Loucy (cell line): ENCODE results near the gene ANGPT4.

Source experiments
- H2AFZ ChIP-seq: fragments of 200-600 bp; sonication (generic); 2 replicates; pipeline ENCODE4 v1.6.0; 2016; ENCODE audit warnings: antibody characterized with exemption, mild to moderate bottlenecking, low read length, moderate library complexity
- H3F3A ChIP-seq: fragments of 200-600 bp; 2 replicates; pipeline ENCODE4 v1.6.0; 2016; ENCODE audit warnings: antibody characterized with exemption, low read depth, mild to moderate bottlenecking
- H3K27me3 ChIP-seq: fragments of 200-600 bp; sonication (generic); 2 replicates; pipeline ENCODE4 v1.6.1; 2014; ENCODE audit warnings: low read length, mild to moderate bottlenecking; ENCODE audit not compliant: insufficient read depth, poor library complexity, severe bottlenecking
- H3K36me3 ChIP-seq: fragments of 200-600 bp; sonication (generic); 2 replicates; pipeline ENCODE4 v1.6.1; 2016; ENCODE audit warnings: low read length; ENCODE audit not compliant: insufficient read depth
- H3K4me1 ChIP-seq: fragments of 200-600 bp; sonication (generic); 2 replicates; pipeline ENCODE4 v1.5.1; 2014; ENCODE audit warnings: low read length, mild to moderate bottlenecking; ENCODE audit not compliant: insufficient read depth, poor library complexity, severe bottlenecking
- H3K4me2 ChIP-seq: fragments of 200-600 bp; sonication (generic); 2 replicates; pipeline ENCODE4 v1.6.0; 2014; ENCODE audit warnings: antibody characterized with exemption, low read length, low read depth, mild to moderate bottlenecking; ENCODE audit not compliant: poor library complexity, severe bottlenecking
- H3K4me3 ChIP-seq: fragments of 200-600 bp; sonication (generic); 2 replicates; pipeline ENCODE4 v1.5.1; 2014; ENCODE audit warnings: low read length, mild to moderate bottlenecking, mixed read lengths; ENCODE audit not compliant: poor library complexity, severe bottlenecking
- H3K79me2 ChIP-seq: fragments of 200-600 bp; sonication (generic); 2 replicates; pipeline ENCODE4 v1.6.1; 2014; ENCODE audit warnings: low read length; ENCODE audit not compliant: insufficient read depth
- H3K9ac ChIP-seq: fragments of 200-600 bp; sonication (generic); 2 replicates; pipeline ENCODE4 v1.6.0; 2014; ENCODE audit warnings: mild to moderate bottlenecking, low read depth, low read length, moderate library complexity; ENCODE audit not compliant: poor library complexity, severe bottlenecking
- H3K9me2 ChIP-seq: fragments of 200-600 bp; sonication (generic); replicated peaks from 2 replicates; pipeline ENCODE4 v1.6.1; 2016; ENCODE audit warnings: low read depth, low read length, mixed read lengths
- H3K9me3 ChIP-seq: fragments of 200-600 bp; sonication (generic); 2 replicates; pipeline ENCODE4 v1.6.1; 2014; ENCODE audit warnings: mild to moderate bottlenecking, antibody characterized with exemption, low read length, low read depth; ENCODE audit not compliant: insufficient read depth
- H4K20me1 ChIP-seq: fragments of 200-600 bp; sonication (generic); 2 replicates; pipeline ENCODE4 v1.6.0; 2014; ENCODE audit warnings: antibody characterized with exemption, low read length, mild to moderate bottlenecking; ENCODE audit not compliant: insufficient read depth, poor library complexity, severe bottlenecking
- EZH2phosphoT487 ChIP-seq: fragments of 200-600 bp; IDR thresholded peaks from 2 replicates; pipeline ENCODE4 v1.6.1; 2018; ENCODE audit warnings: antibody characterized with exemption, mild to moderate bottlenecking, moderate library complexity, borderline replicate concordance
- TF ChIP-seq, protein P1 (sequence below): fragments of 200-600 bp; sonication (generic); conservative IDR thresholded peaks from 2 replicates; pipeline ENCODE4 v1.5.1; 2014; ENCODE audit warnings: mild to moderate bottlenecking, antibody characterized with exemption, low read length

Gene ANGPT4

GRCh38 chr20:841568-842546, 74.3 kb downstream of the ANGPT4 start:
- Histone ChIP-seq H3K27me3 (no peaks in the 10 kb centered on the region), H3K4me3 (no peak overlapping the region), H3F3A (no peaks in the 10 kb centered on the region), H3K9me3 (no peaks in the 10 kb centered on the region), H3K9me2 (no peaks in the 10 kb centered on the region), H3K36me3 (no peaks in the 10 kb centered on the region), H2AFZ (no peak overlapping the region), H3K4me1 (peaks cover 66% of the 10 kb centered on the region), H3K4me2 (no peak overlapping the region), H3K9ac (no peak overlapping the region), H3K79me2 (peaks cover 66% of the 10 kb centered on the region), H4K20me1 (no peaks in the 10 kb centered on the region)
- no peak for TF ChIP-seq EZH2phosphoT487
- TF ChIP-seq, protein P1, sequence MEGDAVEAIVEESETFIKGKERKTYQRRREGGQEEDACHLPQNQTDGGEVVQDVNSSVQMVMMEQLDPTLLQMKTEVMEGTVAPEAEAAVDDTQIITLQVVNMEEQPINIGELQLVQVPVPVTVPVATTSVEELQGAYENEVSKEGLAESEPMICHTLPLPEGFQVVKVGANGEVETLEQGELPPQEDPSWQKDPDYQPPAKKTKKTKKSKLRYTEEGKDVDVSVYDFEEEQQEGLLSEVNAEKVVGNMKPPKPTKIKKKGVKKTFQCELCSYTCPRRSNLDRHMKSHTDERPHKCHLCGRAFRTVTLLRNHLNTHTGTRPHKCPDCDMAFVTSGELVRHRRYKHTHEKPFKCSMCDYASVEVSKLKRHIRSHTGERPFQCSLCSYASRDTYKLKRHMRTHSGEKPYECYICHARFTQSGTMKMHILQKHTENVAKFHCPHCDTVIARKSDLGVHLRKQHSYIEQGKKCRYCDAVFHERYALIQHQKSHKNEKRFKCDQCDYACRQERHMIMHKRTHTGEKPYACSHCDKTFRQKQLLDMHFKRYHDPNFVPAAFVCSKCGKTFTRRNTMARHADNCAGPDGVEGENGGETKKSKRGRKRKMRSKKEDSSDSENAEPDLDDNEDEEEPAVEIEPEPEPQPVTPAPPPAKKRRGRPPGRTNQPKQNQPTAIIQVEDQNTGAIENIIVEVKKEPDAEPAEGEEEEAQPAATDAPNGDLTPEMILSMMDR: no peak

- no peak overlapping the region for H2AFZ ChIP-seq
Observed at GRCh38 chr20:840858-841567, 75.1 kb downstream of the ANGPT4 start.

DNA sequence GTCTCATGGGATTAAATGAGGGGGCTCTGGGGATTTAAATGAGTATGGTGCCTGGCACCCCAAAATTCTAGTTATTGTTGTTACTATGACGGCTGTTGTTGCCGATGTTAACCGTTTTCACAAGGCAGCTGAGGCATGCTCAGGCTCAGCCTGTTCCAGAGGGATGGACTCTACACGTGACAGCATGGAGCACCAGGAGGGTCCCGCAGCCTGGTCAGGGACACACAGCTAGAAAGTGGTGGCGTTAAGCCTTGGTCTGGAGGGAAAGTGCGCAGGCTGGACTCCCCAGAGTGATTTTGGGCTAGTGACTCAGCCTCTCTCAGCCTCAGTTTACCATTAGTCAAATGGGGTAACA, 75.7 kb downstream of the ANGPT4 start:
- Histone ChIP-seq H3K9me2 (no peaks in the 10 kb centered on the region), H3K79me2 (peaks cover 54% of the 10 kb centered on the region), H3K4me1 (peaks cover 65% of the 10 kb centered on the region), H3K27me3 (no peaks in the 10 kb centered on the region), H2AFZ (no peak overlapping the region), H3K9ac (no peak overlapping the region), H3K4me3 (no peak overlapping the region), H4K20me1 (no peaks in the 10 kb centered on the region), H3K4me2 (no peak overlapping the region), H3F3A (no peaks in the 10 kb centered on the region), H3K36me3 (no peaks in the 10 kb centered on the region), H3K9me3 (no peaks in the 10 kb centered on the region)
- TF ChIP-seq EZH2phosphoT487: no peak
- TF ChIP-seq, protein P1: no peak

More at GRCh38 chr20:840858-841567, 75.1 kb downstream of the ANGPT4 start:
- H3K4me3 ChIP-seq: no peak overlapping the region
- TF ChIP-seq EZH2phosphoT487: no peak
- TF ChIP-seq, protein P1: no peak
- no peak overlapping the region for H3K9ac ChIP-seq
- no peaks in the 10 kb centered on the region for H3K9me2 ChIP-seq
- H4K20me1 ChIP-seq: no peaks in the 10 kb centered on the region
- peaks cover 58% of the 10 kb centered on the region for H3K79me2 ChIP-seq
- no peaks in the 10 kb centered on the region for H3K9me3 ChIP-seq
- no peak overlapping the region for H3K4me2 ChIP-seq
- H3F3A ChIP-seq: no peaks in the 10 kb centered on the region
- H3K36me3 ChIP-seq: no peaks in the 10 kb centered on the region
- peaks cover 65% of the 10 kb centered on the region for H3K4me1 ChIP-seq
- no peaks in the 10 kb centered on the region for H3K27me3 ChIP-seq
